Measurements from ENCODE around the gene AKAP8.
A peak's percentile ranks its signal among the peaks of the same experiment; 100 is the strongest.
"Not testable (repeated sequence)": the region's sequence is repeated elsewhere in the genome, so short reads cannot be mapped to it uniquely, and the experiment has no call there.

Gene AKAP8
- 10.6 to 41.7 (median 29.8) reads per million in 18 experiments for total RNA-seq

- peak; percentile 99 for DNase-seq
Observed at GRCh38 chr19:15379083-15379998, at the start of gene AKAP8. Gene AKAP8, minus strand, starts transcription at chr19:15379787. Its CDS starts 56 bp downstream, at chr19:15379731.

DNA sequence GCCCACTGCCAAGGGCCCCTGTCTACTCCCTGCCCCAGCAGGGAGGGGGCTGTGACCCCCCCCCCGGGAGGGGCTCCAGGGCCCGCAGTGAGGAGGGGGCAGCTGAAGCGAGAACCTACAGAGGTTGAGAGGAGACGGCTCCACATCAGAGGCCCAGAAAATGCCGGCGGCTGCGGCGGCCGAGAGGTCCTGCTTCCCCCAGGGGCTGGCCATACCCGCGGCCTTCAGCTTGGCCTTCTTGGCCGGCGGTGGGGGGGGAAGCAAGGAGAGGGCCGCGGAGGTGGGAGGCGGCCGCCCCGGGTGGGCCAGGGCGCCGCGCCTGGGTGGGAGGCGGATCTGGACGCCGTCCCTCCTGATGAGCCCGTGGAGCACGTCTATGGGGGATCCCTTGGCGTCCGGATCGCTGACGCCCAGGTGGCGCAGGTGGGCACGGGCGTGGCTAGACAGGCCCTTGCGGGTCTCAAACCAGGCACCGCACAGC lies 48.4 kb upstream of the AKAP8 start:
- DNase-seq: no peak

GRCh38 chr19:15427350-15427700 lies 47.7 kb upstream of the AKAP8 start:
- no peak for DNase-seq

DNA sequence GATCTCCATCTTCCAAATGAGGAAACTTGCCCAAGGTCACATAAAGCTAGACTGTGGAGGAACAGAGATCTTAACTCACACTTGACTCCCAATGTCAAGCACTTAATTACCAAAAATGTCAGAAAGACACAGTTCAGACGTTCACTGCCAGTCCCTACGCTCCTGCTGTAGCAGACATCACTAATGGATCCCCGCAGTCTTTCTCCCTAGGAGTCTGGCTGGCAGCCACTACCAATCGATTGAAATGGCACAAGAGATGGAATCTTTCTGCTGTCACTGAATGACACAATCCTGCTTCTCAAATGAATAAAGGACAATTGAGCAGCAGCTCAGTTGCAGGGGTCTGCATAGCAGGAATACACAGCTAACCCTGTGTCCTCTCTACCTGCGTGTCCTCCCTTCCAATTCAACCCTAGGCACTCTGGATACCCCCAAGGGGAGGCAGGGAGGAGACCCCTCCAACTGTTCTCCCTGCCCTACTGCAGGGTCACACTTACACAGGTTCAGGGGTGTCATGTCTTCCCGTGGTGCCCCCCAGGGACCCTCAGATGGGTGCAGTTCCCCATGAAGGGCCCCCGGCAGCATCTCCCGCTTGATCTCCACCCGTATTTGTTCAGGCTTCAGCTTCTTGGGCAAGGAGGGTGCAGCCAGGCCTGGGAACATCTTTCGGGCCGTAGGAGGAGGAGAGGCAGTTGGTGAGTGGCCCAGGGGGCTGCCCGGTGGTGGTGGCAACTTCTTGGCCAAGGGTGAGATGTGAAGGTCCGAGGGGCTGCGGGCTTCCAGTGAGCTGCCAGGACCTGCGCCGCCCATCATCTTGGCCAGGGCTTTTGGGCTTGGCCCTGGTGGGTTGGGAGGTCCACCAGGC lies 47.1 kb upstream of the AKAP8 start:
- DNase-seq: no peak

DNA sequence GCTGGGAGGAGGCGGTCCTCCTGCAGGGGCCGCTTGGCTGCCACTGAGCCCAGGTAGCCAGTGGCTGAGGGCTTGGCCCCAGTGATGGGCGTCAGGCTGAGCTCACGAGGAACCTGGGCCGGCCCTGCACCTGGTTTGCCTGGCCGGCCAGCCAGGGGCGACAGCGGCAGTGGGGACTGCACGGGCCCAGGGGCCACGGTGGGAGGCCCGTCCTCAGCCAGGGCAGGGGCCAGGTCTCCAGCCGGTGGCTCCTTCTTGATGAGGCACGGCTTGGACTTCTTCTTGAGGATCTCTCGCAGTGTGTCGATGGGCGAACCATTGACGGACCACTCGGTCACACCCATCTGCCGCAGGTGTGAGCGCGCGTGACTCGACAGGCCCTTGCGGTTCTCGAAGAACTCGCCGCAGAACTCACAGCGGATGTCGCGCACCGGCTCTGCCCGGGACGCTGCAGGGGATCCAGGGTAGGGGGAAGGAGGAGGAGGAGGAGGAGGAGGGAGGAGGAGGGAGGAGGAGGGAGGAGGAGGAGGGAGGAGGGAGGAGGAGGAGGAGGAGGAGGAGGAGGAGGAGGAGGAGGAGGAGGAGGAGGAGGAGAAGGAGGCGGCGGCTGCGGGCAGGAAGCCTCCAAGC lies 45.8 kb upstream of the AKAP8 start:
- no peak for DNase-seq

GRCh38 chr19:15424692-15425272 lies 45.2 kb upstream of the AKAP8 start:
- DNase-seq: no peak

- DNase-seq: no peak
Observed at GRCh38 chr19:15424121-15424520, 44.5 kb upstream of the AKAP8 start.

- DNase-seq: no peak
Observed at GRCh38 chr19:15423130-15423529, 43.5 kb upstream of the AKAP8 start.

DNA sequence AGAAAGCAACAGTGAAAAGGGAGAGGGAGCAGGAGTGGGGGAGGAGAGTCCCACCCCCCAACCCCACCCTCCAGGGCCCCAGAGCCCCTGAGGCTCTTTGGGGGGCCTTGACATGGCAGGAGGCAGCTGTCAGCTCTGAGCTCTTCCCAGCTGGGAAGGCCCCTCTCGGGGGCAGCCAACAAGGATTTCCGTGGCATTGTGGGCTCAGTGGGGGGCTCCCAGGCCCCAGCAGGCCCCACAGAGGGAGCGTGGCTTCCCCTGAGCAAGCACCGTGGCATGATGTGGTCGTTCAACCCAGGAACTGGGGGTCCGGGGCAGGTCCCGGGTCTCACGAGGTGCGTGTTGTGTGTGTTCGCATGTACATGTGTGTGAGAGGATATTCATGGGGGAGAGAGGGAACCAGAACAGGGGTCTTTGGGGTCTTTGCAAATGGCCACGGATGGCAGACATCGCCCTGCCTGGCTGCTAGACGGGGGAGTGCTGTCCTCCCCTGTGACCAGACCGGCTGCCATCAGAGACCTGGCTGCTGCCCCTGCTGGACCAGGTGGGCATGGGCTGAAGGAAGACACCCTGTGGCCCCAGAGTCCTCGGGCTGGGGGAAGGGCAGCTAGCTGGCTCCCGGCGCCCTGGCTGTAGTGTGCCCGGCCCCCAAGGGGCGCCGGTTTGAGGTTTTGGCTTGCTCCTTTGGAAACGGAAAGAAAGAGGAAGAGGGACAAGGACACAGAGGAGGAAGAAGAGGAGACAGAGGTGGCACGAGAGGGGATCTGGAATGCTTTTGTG lies 42.9 kb upstream of the AKAP8 start:
- DNase-seq: no peak

GRCh38 chr19:15421721-15422260 lies 42.2 kb upstream of the AKAP8 start:
- DNase-seq: no peak

DNA sequence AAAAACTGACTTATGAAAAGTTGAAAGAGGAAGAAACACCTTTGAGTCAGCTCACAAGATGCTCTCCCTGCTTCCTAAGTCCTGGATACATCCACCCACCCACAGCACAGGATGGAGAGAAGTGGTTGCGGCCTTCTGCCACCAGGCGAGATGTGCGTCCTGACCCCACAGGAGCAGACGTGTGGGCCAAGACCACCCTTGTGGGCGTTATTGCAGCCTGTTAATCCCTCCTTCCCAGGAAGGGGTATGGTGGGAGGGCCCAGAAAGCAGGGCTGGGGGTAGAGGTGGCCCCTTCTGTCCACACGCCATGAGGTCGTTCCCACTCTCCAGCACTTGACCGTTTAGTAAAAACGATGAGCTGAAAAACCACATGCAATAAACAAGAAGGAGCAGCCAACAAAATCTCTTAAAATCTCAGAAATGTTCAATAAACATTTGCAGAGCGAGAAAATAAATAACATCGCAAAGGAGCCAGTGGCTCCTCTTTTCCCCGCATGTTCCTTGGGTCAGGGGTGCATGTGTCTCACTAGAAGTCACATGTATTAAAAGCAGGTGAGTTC lies 41.6 kb upstream of the AKAP8 start:
- no peak for DNase-seq

- DNase-seq: no peak
Observed at GRCh38 chr19:15419413-15420025, 39.9 kb upstream of the AKAP8 start.

DNA sequence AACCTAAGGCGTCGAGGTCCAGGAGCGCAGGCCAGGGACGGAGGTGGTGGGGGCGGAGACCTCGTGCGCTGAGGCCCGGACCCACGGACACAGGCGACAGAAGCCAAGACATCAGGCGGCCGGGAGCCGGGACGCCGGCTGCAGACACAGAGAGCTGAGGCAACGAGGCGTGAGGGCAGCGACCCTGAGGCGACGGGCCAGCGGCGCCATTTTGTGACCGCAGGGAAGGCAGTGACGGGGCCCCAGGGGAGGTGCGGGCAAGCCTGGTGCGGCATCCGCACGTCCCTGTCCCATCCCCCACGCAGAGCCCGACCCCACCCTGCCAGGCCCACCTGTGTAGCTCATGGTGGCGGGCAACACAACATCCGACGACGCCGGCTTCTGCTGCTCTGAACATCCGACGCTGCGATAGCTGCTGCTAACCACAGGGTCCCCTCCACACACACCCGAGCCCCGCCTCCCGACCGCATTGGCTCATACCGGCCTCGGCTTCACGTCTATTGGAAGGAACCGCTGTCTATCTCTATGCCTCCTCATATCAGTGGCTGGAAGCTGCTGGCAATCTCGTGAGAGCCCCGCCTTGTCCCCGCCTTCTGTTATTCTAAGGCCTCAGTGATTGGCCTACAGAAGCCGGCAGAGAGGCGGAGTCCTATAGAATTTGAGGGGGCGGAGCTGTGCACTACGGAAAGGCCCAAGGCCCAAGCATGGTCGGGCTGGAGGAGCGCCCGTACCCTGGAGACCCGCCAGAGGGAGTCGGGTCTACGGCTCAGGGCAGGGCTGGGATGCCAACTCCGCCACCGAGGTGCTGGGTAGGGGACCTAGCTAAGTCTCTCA lies 39.2 kb upstream of the AKAP8 start, which contains the start of gene AKAP8L:
Gene AKAP8L (minus strand): TSS at position 410 of the 834 bp plus-strand sequence. CDS start 65 bp downstream, at position 345.
- peak; percentile 100 for DNase-seq

DNA sequence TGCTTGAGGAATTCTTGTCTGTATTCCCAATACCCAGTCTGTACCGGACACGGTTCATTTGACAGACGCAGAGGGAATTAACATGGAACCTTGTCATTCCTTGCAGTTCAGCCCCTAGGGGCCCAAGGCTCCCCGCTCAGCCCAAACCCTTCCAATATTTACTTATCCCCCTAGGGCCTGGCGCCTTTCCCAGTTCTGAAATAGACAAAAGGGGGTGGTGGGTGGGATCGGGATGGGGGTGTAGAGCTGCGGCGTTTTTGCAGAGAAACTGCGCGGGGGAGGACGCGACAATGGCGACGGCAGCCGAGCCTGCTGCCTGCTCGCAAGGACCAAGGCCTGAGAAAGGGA lies 38.6 kb upstream of the AKAP8 start:
- DNase-seq: no peak

DNA sequence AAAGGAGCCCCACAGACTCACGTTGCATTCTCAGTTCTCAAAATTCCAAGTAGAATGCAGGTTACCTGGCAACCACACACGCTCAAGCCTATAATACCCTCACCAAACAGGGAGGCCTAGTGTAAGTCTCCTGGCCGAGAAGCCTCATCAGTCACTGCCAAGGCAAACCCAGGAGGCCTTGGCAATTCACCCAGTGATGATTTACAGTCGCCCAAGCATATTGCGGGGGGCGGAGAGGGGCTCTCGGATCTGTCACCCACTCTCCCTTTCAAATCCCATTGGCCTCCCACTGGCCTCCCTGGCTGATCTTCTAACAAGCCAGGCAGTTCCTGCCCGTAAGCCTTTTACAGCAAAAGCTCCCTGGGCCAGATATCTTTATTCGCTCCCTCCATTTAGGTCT lies 38.1 kb upstream of the AKAP8 start:
- DNase-seq: no peak

DNA sequence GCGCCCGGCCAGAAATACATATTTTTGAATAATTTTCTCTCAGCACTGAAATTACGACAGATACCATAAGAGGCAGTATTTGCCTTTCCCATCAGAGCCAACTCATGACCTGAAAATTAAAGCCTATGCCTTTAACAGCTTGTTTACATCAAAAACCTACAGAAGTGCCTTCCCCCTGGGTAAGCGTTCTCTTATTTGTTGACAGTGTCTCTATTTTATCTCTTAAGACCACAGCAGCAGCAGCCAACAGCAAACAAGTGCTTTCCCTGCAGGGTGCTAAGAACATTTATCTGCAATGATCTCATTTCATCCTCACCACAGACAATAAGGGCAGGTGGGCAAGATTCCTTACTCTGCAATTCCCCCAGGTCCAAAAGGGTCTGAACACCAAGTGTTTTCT lies 33.2 kb upstream of the AKAP8 start:
- DNase-seq: no peak

DNA sequence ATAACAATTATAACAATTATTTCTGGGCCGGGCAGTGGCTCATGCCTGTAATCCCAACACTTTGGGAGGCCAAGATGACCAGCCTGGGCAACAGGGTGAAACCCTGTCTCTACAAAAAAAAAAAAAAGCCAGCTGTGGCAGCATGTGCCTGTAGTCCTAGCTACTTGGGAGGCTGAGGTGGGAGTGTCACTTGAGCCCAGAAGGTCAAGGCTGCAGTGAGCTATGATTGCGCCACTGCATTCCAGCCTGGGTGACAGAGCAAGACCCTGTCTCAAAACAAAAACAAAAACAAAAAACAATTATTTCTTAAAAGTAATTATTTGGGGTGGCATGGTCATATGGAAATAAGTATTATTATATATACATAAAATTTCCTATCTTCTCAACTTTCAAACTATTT lies 31.8 kb upstream of the AKAP8 start:
- DNase-seq: not testable (repeated sequence)

GRCh38 chr19:15404780-15405211 lies 25.2 kb upstream of the AKAP8 start:
- no peak for DNase-seq

GRCh38 chr19:15404097-15404779 lies 24.7 kb upstream of the AKAP8 start:
- no peak for DNase-seq
